Epithelial cell of esophagus (primary cell): ENCODE data around the gene KCNMA1.
A peak's percentile ranks its signal among the peaks of the same experiment; 100 is the strongest.

Source experiments
- DNase-seq: peaks from one replicate; pipeline ENCODE4 v3.0.0; 2010; ENCODE audit warnings: low read depth
- H3K4me3 ChIP-seq: 2 replicates; pipeline ENCODE4 v1.5.1; 2011; ENCODE audit warnings: mild to moderate bottlenecking, low read length, control low read depth
- CTCF ChIP-seq: IDR thresholded peaks from 2 replicates; pipeline ENCODE4 v1.5.1; 2011; ENCODE audit warnings: low read depth, mild to moderate bottlenecking, low read length, control low read depth, inconsistent platforms; ENCODE audit not compliant: insufficient read depth; ENCODE audit errors: missing control alignments

The KCNMA1 gene

GRCh38 chr10:77430530-77430929 lies 207.1 kb downstream of the KCNMA1 start:
- no peak for DNase-seq
- no peak for TF ChIP-seq CTCF
- no peak overlapping the region for H3K4me3 ChIP-seq

- peak; percentile 68 for DNase-seq
- H3K4me3 ChIP-seq: no peak overlapping the region
- peak; percentile 63 for TF ChIP-seq CTCF
These were observed 208.8 kb downstream of the KCNMA1 start for GRCh38 chr10:77428691-77429395.

GRCh38 chr10:77424257-77424656 lies 213.4 kb downstream of the KCNMA1 start:
- TF ChIP-seq CTCF: no peak
- no peak for DNase-seq
- H3K4me3 ChIP-seq: no peak overlapping the region

- no peak for TF ChIP-seq CTCF
- no peak for DNase-seq
- no peak overlapping the region for H3K4me3 ChIP-seq
These were observed 214.9 kb downstream of the KCNMA1 start for GRCh38 chr10:77422491-77423338.

GRCh38 chr10:77421591-77421990 lies 216.0 kb downstream of the KCNMA1 start:
- H3K4me3 ChIP-seq: no peak overlapping the region
- no peak for TF ChIP-seq CTCF
- DNase-seq: no peak

GRCh38 chr10:77420947-77421523 lies 216.6 kb downstream of the KCNMA1 start:
- no peak overlapping the region for H3K4me3 ChIP-seq
- TF ChIP-seq CTCF: no peak
- DNase-seq: no peak
